Mammary epithelial cell (primary cell): ENCODE results near the gene IER2.

Experiments used
- EZH2 ChIP-seq: IDR thresholded peaks from 2 replicates; pipeline ENCODE4 v1.6.1; 2012; ENCODE audit warnings: low read length, inconsistent platforms, borderline replicate concordance
- TF ChIP-seq, protein P1 (sequence below), 2 donors: IDR thresholded peaks in 1 of 2; conservative IDR thresholded peaks in 1 of 2; 2 replicates each; pipeline ENCODE4 v1.5.1; 2011 to 2012; ENCODE audit warnings: inconsistent platforms in 2 of 2, low read length in 2 of 2, mild to moderate bottlenecking in 2 of 2, control low read depth in 1 of 2, low read depth in 1 of 2; ENCODE audit not compliant: insufficient read depth in 1 of 2; ENCODE audit errors: extremely low read depth in 1 of 2

DNA sequence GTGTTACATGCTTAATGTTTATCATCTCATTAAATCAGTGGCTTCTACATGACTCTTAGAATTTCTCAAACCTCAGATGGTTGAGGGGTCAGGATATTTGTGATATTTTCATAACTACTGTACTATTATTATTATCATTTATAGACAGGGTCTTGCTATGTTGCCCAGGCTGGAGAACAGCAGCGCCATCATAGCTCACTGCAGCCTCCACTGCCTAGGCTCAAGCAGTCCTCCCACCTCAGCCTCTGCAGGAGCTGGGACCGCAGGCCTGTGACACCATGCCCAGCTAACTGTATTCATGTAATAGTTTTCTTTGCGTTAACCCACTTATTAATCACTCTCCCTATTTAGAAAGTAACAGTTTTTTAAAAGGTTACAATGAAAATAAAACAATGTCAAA, 9.5 kb downstream of the IER2 start:
- TF ChIP-seq, protein P1, sequence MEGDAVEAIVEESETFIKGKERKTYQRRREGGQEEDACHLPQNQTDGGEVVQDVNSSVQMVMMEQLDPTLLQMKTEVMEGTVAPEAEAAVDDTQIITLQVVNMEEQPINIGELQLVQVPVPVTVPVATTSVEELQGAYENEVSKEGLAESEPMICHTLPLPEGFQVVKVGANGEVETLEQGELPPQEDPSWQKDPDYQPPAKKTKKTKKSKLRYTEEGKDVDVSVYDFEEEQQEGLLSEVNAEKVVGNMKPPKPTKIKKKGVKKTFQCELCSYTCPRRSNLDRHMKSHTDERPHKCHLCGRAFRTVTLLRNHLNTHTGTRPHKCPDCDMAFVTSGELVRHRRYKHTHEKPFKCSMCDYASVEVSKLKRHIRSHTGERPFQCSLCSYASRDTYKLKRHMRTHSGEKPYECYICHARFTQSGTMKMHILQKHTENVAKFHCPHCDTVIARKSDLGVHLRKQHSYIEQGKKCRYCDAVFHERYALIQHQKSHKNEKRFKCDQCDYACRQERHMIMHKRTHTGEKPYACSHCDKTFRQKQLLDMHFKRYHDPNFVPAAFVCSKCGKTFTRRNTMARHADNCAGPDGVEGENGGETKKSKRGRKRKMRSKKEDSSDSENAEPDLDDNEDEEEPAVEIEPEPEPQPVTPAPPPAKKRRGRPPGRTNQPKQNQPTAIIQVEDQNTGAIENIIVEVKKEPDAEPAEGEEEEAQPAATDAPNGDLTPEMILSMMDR (conservative IDR thresholded peaks at IDR 0.05 in 1 of 2, IDR thresholded peaks at IDR 0.05 in 1 of 2; ENCODE audit: extremely low read depth in 1 of 2, insufficient read depth in 1 of 2, low read depth in 1 of 2, low read length in 2 of 2): no peak
- TF ChIP-seq EZH2: no peak
